ENCODE data around the gene THTPA.
"Not testable (repeated sequence)": the region's sequence is repeated elsewhere in the genome, so short reads cannot be mapped to it uniquely, and the experiment has no call there.

The THTPA gene

DNA sequence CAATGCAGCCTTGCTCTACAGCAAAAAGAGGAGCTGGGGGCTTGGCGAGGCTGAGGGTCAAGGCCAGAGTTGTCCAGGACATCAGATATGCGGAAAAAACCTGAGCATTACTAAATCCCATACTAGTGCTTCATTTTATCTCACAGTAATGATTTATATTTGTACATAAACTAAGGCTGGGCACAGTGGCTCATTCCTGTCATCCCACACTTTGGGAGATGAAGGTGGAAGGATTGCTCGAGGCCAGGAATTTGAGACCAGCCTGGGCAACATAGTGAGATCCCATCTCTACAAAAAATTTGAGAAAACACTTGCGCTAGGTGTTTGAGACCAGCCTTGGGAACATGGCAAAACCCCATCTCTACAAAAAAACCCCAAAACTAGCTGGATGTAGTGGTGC is 34.1 kb downstream of the THTPA start:
- Mint-ChIP-seq H3K4me3 (no peak overlapping the region), H3K27me3 (ENCODE audit: low read depth) (peaks cover 8% of the 10 kb centered on the region), H3K27ac (no peak overlapping the region), H3K9me3 (no peaks in the 10 kb centered on the region), H3K4me1 (ENCODE audit: low read depth) (peaks cover 2% of the 10 kb centered on the region), H3K36me3 (ENCODE audit: low read depth) (no peaks in the 10 kb centered on the region)

GRCh38 chr14:23594191-23594590 is 38.1 kb downstream of the THTPA start:
- H3K4me1 Mint-ChIP-seq (ENCODE audit: low read depth); H3K4me3 Mint-ChIP-seq; H3K36me3 Mint-ChIP-seq (ENCODE audit: low read depth); H3K9me3 Mint-ChIP-seq; H3K27me3 Mint-ChIP-seq (ENCODE audit: low read depth); H3K27ac Mint-ChIP-seq: not testable (repeated sequence)

DNA sequence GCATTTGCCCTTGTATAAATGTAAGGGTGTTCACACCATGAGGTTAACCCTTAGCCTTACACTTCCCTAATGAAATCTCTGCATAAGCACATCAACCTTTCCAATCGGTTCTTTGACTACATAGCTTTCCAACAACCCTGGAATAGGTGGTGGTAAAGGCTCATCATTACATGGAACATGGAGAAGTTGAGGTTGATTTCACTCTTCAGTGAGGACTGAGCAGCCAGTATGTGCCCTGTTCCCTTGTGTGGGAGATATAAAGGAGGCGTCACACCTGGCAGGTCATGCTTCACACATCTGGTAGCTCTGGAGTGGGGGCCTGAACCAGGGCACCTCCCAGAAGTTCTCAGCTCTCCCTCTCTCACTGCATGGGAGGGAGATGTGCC is 44.2 kb downstream of the THTPA start:
- H3K4me3 Mint-ChIP-seq: no peak overlapping the region
- H3K27me3 Mint-ChIP-seq (ENCODE audit: low read depth): no peaks in the 10 kb centered on the region
- no peaks in the 10 kb centered on the region for H3K9me3 Mint-ChIP-seq
- no peaks in the 10 kb centered on the region for H3K4me1 Mint-ChIP-seq (ENCODE audit: low read depth)
- no peaks in the 10 kb centered on the region for H3K36me3 Mint-ChIP-seq (ENCODE audit: low read depth)
- H3K27ac Mint-ChIP-seq: no peak overlapping the region

- Mint-ChIP-seq H3K9me3 (no peaks in the 10 kb centered on the region), H3K4me1 (ENCODE audit: low read depth) (peaks cover 3% of the 10 kb centered on the region), H3K36me3 (ENCODE audit: low read depth) (no peaks in the 10 kb centered on the region), H3K4me3 (no peak overlapping the region), H3K27ac (no peak overlapping the region), H3K27me3 (ENCODE audit: low read depth) (no peaks in the 10 kb centered on the region)
These were observed 44.7 kb downstream of the THTPA start for GRCh38 chr14:23600806-23601205.

GRCh38 chr14:23601424-23601823 is 45.4 kb downstream of the THTPA start:
- no peaks in the 10 kb centered on the region for H3K36me3 Mint-ChIP-seq (ENCODE audit: low read depth)
- no peak overlapping the region for H3K27ac Mint-ChIP-seq
- peaks cover 4% of the 10 kb centered on the region for H3K4me1 Mint-ChIP-seq (ENCODE audit: low read depth)
- no peak overlapping the region for H3K4me3 Mint-ChIP-seq
- no peaks in the 10 kb centered on the region for H3K9me3 Mint-ChIP-seq
- no peaks in the 10 kb centered on the region for H3K27me3 Mint-ChIP-seq (ENCODE audit: low read depth)

DNA sequence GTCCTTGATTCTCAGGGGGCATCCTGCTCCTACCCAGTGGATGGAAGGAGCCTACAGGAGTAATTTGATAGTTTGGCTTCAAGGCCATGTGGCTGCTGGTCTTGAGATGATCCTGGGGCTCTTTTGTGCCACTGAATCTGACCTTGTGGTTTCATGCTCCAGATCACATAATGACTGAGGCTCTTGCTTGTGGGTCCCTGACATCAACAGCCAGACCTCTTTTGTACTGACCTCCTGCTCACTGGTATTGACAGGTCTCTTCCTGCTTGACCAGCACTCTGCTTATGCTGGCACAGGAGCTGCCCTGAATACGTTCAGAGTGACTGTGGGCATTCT is 45.7 kb downstream of the THTPA start:
- Mint-ChIP-seq H3K9me3 (no peaks in the 10 kb centered on the region), H3K27ac (no peak overlapping the region), H3K27me3 (ENCODE audit: low read depth) (no peaks in the 10 kb centered on the region), H3K36me3 (ENCODE audit: low read depth) (no peaks in the 10 kb centered on the region), H3K4me3 (no peak overlapping the region), H3K4me1 (ENCODE audit: low read depth) (peaks cover 6% of the 10 kb centered on the region)

GRCh38 chr14:23602181-23603095 is 46.4 kb downstream of the THTPA start:
- Mint-ChIP-seq H3K9me3 (no peaks in the 10 kb centered on the region), H3K4me3 (no peak overlapping the region), H3K36me3 (ENCODE audit: low read depth) (no peaks in the 10 kb centered on the region), H3K27ac (no peak overlapping the region), H3K27me3 (ENCODE audit: low read depth) (no peaks in the 10 kb centered on the region), H3K4me1 (ENCODE audit: low read depth) (peaks cover 6% of the 10 kb centered on the region)

- peaks cover 6% of the 10 kb centered on the region for H3K4me1 Mint-ChIP-seq (ENCODE audit: low read depth)
- H3K4me3 Mint-ChIP-seq: no peak overlapping the region
- no peaks in the 10 kb centered on the region for H3K27me3 Mint-ChIP-seq (ENCODE audit: low read depth)
- H3K9me3 Mint-ChIP-seq: no peaks in the 10 kb centered on the region
- H3K36me3 Mint-ChIP-seq (ENCODE audit: low read depth): no peaks in the 10 kb centered on the region
- H3K27ac Mint-ChIP-seq: no peak overlapping the region
These were observed 47.0 kb downstream of the THTPA start for GRCh38 chr14:23603103-23603502.

DNA sequence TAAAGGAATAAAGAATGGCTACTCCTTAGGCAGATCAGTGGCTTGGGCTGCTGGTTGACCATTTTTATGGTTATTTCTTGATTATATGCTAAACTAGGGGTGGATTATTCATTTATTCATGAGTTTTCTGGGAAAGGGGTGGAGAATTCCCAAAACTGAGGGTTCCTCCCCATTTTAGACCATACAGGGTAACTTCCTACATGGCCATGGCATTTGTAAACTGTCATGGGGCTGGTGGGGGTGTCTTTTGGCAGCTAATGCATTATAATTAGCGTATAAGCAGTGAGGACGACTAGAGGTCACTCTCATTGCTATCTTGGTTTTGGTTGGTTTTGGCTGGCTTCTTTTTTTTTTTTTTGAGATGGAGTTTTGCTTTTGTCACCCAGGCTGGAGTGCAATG is 48.1 kb downstream of the THTPA start:
- Mint-ChIP-seq H3K4me3 (no peak overlapping the region), H3K36me3 (ENCODE audit: low read depth) (no peaks in the 10 kb centered on the region), H3K4me1 (ENCODE audit: low read depth) (peaks cover 8% of the 10 kb centered on the region), H3K9me3 (peaks cover 4% of the 10 kb centered on the region), H3K27me3 (ENCODE audit: low read depth) (no peaks in the 10 kb centered on the region), H3K27ac (no peak overlapping the region)

- H3K4me3 Mint-ChIP-seq: no peak overlapping the region
These were observed 48.7 kb downstream of the THTPA start for GRCh38 chr14:23604675-23605170.

DNA sequence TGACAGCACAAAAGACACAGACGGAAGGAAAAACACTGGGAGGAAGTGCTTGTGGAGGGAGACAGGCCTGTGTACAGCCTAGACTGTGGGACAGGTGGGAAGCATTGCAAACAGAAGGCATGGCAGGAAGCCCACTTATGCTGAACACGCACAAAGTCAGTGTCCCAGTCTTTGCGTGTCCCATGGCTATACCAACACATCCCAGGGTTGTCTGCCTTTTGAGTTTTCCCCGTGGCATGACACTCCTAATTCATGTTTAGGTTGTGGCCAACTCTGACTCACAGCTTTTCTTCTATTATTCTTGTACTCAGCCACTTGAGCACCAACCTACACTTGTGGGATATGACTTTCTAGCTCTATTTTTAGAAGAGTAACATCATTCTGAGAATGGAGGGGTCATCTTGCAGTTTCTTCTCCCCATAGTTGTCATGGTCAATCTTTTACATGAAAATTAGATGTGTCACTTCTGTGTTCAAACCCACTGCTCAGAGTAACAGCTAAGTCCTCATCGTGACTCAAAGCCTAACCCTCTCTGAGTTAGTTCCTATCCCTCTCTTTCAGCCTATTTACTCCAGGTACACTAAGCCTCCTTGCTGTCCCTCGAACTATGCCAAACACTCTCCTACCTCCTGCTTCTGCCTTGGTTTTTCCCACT is 50.0 kb downstream of the THTPA start:
- H3K9me3 Mint-ChIP-seq: peaks cover 6% of the 10 kb centered on the region
- H3K4me1 Mint-ChIP-seq (ENCODE audit: low read depth): peaks cover 19% of the 10 kb centered on the region
- H3K36me3 Mint-ChIP-seq (ENCODE audit: low read depth): peaks cover 2% of the 10 kb centered on the region
- no peak overlapping the region for H3K4me3 Mint-ChIP-seq
- no peak overlapping the region for H3K27ac Mint-ChIP-seq
- H3K27me3 Mint-ChIP-seq (ENCODE audit: low read depth): no peaks in the 10 kb centered on the region

More at GRCh38 chr14:23604675-23605170, 48.7 kb downstream of the THTPA start:
- H3K27ac Mint-ChIP-seq: no peak overlapping the region
- peaks cover 6% of the 10 kb centered on the region for H3K9me3 Mint-ChIP-seq
- no peaks in the 10 kb centered on the region for H3K27me3 Mint-ChIP-seq (ENCODE audit: low read depth)
- H3K4me1 Mint-ChIP-seq (ENCODE audit: low read depth): peaks cover 10% of the 10 kb centered on the region
- H3K36me3 Mint-ChIP-seq (ENCODE audit: low read depth): no peaks in the 10 kb centered on the region

- Mint-ChIP-seq H3K27me3 (ENCODE audit: low read depth) (no peaks in the 10 kb centered on the region), H3K4me3 (no peak overlapping the region), H3K9me3 (peaks cover 6% of the 10 kb centered on the region), H3K4me1 (ENCODE audit: low read depth) (peaks cover 21% of the 10 kb centered on the region), H3K36me3 (ENCODE audit: low read depth) (peaks cover 2% of the 10 kb centered on the region), H3K27ac (no peak overlapping the region)
These were observed 52.4 kb downstream of the THTPA start for GRCh38 chr14:23608454-23608853.

DNA sequence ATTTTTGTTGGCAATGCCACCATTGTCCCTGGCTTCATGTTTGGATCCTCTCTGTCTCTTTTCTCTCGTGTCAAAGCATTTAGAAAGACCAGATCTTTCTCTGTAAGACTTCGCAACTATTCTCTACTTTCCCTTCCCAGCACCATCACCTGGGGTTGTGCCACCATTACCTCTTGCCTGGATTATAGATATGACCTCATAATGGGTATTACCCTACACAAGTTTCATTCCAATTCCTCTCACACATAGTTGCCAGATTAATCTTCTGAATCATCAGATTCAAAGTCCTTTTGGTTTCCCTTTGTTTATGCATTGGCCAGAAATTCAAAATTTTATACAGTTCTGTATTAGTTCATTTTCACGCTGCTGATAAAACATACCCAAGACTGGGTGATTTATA is 52.9 kb downstream of the THTPA start:
- H3K4me3 Mint-ChIP-seq: no peak overlapping the region

DNA sequence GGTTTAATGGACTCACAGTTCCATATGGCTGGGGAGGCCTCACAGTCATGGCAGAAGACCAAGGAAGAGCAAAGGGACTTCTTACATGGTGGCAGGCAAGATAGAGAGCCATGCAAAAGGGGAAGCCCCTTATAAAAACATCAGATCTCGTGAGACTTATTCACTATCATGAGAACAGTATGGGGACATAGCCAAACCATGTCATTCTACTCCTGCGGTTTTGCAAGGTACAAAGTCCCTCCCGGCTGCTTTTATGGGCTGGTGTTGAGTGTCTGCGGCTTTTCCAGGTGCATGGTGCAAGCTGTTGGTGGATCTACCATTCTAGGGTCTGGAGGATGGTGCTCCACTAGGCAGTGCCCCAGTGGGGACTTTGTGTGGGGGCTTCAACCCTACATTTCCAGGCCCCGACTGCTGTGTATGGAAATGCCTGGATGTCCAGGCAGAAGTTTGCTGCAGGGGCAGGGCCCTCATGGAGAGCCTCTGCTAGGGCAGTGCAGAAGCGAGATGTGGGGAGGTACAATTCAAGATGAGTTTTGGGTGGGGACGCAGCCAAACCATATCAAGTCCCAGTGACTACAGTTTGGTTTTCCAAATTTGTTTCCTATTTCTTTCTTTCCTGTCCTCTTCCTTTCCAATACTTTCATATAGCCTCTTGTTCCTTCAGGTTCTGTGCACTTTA is 53.5 kb downstream of the THTPA start:
- H3K36me3 Mint-ChIP-seq (ENCODE audit: low read depth); H3K4me3 Mint-ChIP-seq; H3K9me3 Mint-ChIP-seq; H3K27me3 Mint-ChIP-seq (ENCODE audit: low read depth): not testable (repeated sequence)
- peak overlapping the region; percentile 22 for H3K27ac Mint-ChIP-seq
- H3K4me1 Mint-ChIP-seq (ENCODE audit: low read depth): peaks cover 21% of the 10 kb centered on the region

More for the DNA sequence above, 52.9 kb downstream of the THTPA start:
- Mint-ChIP-seq H3K36me3 (ENCODE audit: low read depth) (peaks cover 2% of the 10 kb centered on the region), H3K4me1 (ENCODE audit: low read depth) (peaks cover 21% of the 10 kb centered on the region), H3K9me3 (peaks cover 6% of the 10 kb centered on the region), H3K27ac (peak overlapping the region; percentile 22), H3K27me3 (ENCODE audit: low read depth) (no peaks in the 10 kb centered on the region)
